HG03064 (cell line): ENCODE results near the gene SEMA6C.

ENCODE experiments used
- ATAC-seq: cut with Tn5 transposase; IDR thresholded peaks from one replicate; pipeline ENCODE4 v1.9.1; 2021; ENCODE audit warnings: low read depth; ENCODE audit not compliant: unreplicated experiment

The SEMA6C gene

GRCh38 chr1:151164732-151165280, 18.4 kb upstream of the SEMA6C start:
- no peak for ATAC-seq

- ATAC-seq: no peak
Observed at GRCh38 chr1:151159373-151159772, 12.9 kb upstream of the SEMA6C start.

GRCh38 chr1:151158751-151159251, 12.4 kb upstream of the SEMA6C start:
- no peak for ATAC-seq

- ATAC-seq: no peak
Observed at GRCh38 chr1:151158326-151158725, 11.9 kb upstream of the SEMA6C start.

GRCh38 chr1:151157067-151157531, 10.7 kb upstream of the SEMA6C start:
- ATAC-seq: no peak

GRCh38 chr1:151156515-151156819, 10.0 kb upstream of the SEMA6C start, which contains the start of gene TNFAIP8L2:
Gene TNFAIP8L2 (plus strand): TSS chr1:151156649. CDS start chr1:151158698, 2,049 bp downstream.
- no peak for ATAC-seq

- ATAC-seq: no peak
Observed at GRCh38 chr1:151147665-151148064, 1.2 kb upstream of the SEMA6C start.

- ATAC-seq: no peak
Observed at GRCh38 chr1:151147132-151147503, 687 bp upstream of the SEMA6C start.

GRCh38 chr1:151146072-151146411, 389 bp downstream of the SEMA6C start:
- peak; percentile 18 for ATAC-seq

GRCh38 chr1:151145304-151146071, 943 bp downstream of the SEMA6C start:
- ATAC-seq: no peak

- ATAC-seq: no peak
Observed at GRCh38 chr1:151144474-151145303, 1.7 kb downstream of the SEMA6C start.

GRCh38 chr1:151143986-151144385, 2.4 kb downstream of the SEMA6C start:
- no peak for ATAC-seq

GRCh38 chr1:151143057-151143435, 3.4 kb downstream of the SEMA6C start:
- no peak for ATAC-seq

GRCh38 chr1:151142411-151143056, 3.9 kb downstream of the SEMA6C start:
- no peak for ATAC-seq

GRCh38 chr1:151137789-151138188, 8.6 kb downstream of the SEMA6C start:
- ATAC-seq: no peak

GRCh38 chr1:151135433-151136385, 10.7 kb downstream of the SEMA6C start:
- no peak for ATAC-seq

- no peak for ATAC-seq
Observed at GRCh38 chr1:151134991-151135390, 11.4 kb downstream of the SEMA6C start.

GRCh38 chr1:151134396-151134795, 12.0 kb downstream of the SEMA6C start:
- ATAC-seq: no peak

GRCh38 chr1:151133018-151133806, 13.2 kb downstream of the SEMA6C start:
- ATAC-seq: no peak
